Activated CD4-positive, alpha-beta T cell treated with anti-CD3 and anti-CD28 coated beads, Interleukin-2, Interleukin-6, amounts not matched to agents 100 ng/mL and 50 ng/mL, durations not matched to agents 16 hours and 8 hours (primary cell): ENCODE measurements around the gene GJC1.
"Not testable (repeated sequence)": the region's sequence is repeated elsewhere in the genome, so short reads cannot be mapped to it uniquely, and the experiment has no call there.

ENCODE experiments used
- DNase-seq: peaks from one replicate; pipeline ENCODE4 v3.0.0-alpha.2; 2020

GJC1 gene

GRCh38 chr17:44757918-44758413 lies 72.1 kb downstream of the GJC1 start:
- DNase-seq = no peak

GRCh38 chr17:44757045-44757917 lies 72.8 kb downstream of the GJC1 start:
- DNase-seq = no peak

DNA sequence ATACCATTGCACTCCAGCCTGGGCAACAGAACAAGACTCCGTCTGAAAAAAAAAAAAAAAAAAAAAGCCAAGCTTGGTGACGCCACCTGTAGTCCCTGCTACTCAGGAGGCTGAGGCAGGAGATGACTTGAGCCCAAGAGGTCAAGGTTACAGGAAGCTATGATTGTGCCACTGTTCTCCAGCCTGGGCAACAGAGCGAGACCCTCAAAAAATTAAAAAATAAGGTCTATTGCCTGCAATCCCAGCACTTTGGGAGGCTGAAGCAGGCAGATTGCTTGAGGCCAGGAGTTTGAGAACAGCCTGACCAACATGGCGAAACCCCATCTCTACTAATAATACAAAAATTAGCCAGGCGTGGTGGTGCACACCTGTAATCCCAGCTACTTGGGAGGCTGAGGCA lies 74.9 kb downstream of the GJC1 start:
- not testable (repeated sequence) for DNase-seq

DNA sequence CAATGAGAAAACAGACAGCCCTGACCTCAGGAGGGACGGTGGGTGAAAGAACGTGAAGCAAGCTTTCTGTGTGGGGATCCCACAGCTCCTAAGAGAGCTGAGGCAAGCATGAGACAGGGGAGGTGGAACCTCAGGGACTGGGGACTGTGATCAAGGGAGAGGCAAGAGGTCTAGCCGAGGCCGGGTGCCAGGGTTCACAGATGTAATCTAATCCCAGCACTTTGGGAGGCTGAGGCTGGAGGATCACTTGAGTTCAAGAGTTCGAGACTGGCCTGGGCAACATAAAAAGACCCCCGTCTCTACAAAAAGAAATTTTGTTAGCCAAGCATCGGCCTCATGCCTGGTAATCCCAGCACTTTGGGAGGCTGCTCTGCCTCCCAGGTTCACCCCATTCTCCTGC lies 75.8 kb downstream of the GJC1 start:
- DNase-seq = no peak

DNA sequence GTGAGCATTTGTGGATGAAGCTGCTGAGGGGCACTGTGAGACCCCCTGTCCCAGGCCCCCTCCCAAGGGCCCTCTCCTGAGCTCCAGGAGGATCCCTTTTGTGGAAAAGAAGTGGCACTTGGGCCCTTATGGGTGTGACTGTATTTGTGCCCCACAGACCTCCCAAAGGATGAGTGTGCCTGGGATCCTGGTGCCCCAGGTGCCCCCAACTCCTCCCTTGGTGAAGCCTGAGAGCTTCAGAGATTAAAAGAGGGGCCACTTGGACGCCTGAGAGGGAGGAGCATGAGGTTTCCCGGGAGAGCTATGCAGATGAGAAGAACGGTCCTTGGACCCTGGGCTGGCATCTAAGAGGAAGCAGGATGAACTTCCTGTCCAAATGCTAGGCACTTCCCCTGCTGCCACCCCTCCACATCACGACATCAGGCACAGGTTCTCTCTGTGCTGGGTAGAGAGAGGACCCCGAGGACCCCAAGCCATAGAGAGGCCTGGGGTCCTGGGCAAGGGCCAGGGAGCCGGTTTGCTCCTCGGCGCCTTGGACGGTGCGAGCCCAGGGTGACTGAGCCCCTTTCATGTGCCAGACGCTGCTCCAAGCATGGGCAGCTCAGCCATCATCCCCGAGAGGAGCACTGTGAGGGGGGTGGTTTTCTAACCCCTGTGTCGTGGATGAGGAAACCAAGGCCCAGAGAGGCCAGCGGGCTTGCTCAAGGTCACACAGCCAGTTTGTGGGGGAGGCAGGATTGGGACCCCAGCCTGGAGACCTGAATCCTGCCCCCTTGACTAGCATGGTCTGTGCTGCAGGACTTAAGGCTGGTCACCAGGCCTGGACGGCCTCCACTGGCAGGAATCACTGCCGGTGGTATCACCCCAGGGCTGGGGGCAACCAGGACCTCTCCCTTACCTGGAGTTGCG lies 76.9 kb downstream of the GJC1 start:
- DNase-seq = no peak

- DNase-seq = no peak
Measured at GRCh38 chr17:44751806-44752205, 78.3 kb downstream of the GJC1 start.

- no peak for DNase-seq
Measured at GRCh38 chr17:44751331-44751730, 78.8 kb downstream of the GJC1 start.

DNA sequence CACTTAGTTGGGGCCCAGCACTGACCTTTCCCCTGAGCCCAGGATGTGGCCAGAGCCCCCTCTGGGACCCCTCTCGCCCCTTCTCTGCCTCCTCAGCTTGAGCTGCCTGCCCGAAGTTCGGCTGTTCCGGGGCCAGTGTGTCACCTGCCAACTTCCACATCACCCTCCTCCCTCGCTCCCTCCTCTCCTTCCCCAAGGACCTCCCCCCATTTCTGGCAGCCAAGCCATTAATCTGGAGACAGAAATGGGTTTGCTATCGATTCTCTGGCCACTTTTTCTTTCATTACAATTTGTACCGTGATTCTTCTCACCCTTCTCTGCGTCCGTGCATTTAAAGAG lies 80.1 kb downstream of the GJC1 start:
- no peak for DNase-seq

DNA sequence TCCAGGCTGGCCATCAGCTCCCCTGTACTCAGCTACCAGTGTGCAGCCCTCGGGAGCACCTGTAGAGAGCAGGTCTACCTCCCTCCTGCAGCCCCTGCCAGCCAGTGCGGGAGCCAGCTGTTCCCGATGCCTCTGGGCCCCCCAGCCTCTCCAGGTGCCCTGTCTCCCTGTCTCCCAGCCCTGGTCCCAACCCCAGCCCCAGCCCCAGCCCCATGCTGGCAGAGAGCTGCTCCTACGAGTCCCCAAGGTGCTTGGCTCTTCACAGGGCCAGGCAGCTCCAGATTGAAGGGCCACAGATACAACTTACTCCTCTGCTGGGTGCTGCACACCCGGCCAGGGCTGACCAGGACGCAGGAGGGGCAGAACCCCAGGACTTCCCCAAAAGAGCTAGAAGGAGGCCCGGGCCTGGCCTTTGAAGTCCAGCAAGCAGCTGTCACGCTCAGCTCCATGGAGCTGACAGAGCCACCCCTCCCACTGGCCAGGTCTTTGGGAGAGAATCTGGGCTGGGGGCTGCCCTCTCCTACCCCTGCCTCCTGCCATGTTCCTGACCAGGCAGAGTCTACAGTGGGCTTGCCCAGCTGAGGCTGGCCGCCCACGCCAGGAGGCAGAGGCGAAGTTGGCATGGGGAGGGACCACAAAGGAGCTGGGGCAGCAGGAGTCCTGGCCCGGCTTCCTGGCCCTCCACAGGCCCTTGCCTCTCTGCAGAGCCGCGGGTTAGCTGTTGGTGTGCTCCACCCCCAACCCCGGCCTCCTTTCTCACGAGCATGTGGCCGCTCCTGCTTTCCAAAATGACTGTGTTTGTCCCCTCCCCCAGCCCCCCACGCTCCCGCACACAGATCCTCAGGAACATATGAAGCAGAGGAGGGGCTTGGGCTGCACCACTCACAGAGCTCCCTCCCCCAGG lies 80.8 kb downstream of the GJC1 start:
- DNase-seq = no peak
